PC-3 (cell line): ENCODE measurements around the gene PDZRN4.

Experiments used
- CTCF ChIP-seq: fragments of 300-600 bp; sonication (generic); conservative IDR thresholded peaks from 2 replicates; pipeline ENCODE4 v1.5.1; 2017; ENCODE audit warnings: antibody characterized with exemption, low read depth, mild to moderate bottlenecking, low read length
- EZH2 ChIP-seq: fragments of 300-600 bp; sonication (generic); IDR thresholded peaks from one replicate; pipeline ENCODE4 v1.6.1; 2017; ENCODE audit warnings: antibody characterized with exemption, mild to moderate bottlenecking, low read length; ENCODE audit not compliant: unreplicated experiment
- EZH2phosphoT487 ChIP-seq: fragments of 300-600 bp; sonication (generic); IDR thresholded peaks from 2 replicates; pipeline ENCODE4 v1.6.1; 2018; ENCODE audit warnings: mild to moderate bottlenecking, antibody characterized with exemption, low read length, borderline replicate concordance

DNA sequence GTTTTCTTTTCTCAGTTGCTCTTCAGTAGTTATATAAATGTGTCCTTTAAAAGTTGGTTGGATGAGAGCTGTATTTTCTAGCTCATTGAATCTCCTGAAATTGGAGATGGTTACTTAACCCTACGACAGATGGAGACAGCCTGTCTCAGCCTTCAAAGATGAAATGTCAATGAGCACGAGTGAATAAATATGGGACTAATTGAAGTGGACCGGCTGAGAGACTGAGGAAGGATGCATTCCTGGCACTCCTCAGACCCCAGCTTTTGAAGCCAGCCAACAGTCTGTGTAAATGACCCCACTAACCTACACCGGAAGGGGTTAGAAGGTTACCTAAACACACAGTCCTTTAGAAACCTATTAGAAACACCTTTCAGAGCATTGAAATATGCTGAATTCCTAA is 46.6 kb downstream of the PDZRN4 start:
- TF ChIP-seq CTCF, result no peak
- no peak for TF ChIP-seq EZH2
- TF ChIP-seq EZH2phosphoT487, result no peak
